Measurements from ENCODE around the gene FPR2. TPM values are rescaled to one million over a fixed set of nuclear protein-coding genes. Genes with fewer than 3 reads are reported as not detected.

Gene FPR2
- total and polyA plus RNA-seq, 2 of the 13 experiments (the other 11 are each of a cell fraction or from before 2014, with no cell fraction given): not detected

- TF ChIP-seq ZBED4 (CRISPR knock-in tag; IDR thresholded peaks at IDR 0.05; ENCODE audit: borderline replicate concordance) (no peak), NFATC3 (CRISPR knock-in tag; IDR thresholded peaks at IDR 0.05) (no peak), ZNF710 (CRISPR knock-in tag; IDR thresholded peaks at IDR 0.05; ENCODE audit: borderline replicate concordance) (no peak)
Observed at GRCh38 chr19:51750400-51751094, 10.4 kb upstream of the FPR2 start (continued).

- ATAC-seq (no peak), DNase-seq (ENCODE audit: low spot score) (no peak), FAIRE-seq (no peak)
- Histone ChIP-seq H4K20me1 (ENCODE audit: insufficient read depth, low read length) (no peaks in the 10 kb centered on the region), H2AFZ (ENCODE audit: low read length) (no peak within 1 kb of the TSS), H3K9me3 (ENCODE audit: low read length) (no peaks in the 10 kb centered on the region; the same call in 1 of the 2 replicates), H3K4me3 (replicated peaks in 1 of 3; ENCODE audit: insufficient read depth in 1 of 3, low read depth in 2 of 3, low read length in 3 of 3) (no peak within 1 kb of the TSS), H3K36me3 (replicated peaks in 1 of 2; ENCODE audit: control insufficient read depth in 1 of 2, insufficient read depth in 2 of 2, low read length in 2 of 2) (no peaks in the 10 kb centered on the region), H3K79me2 (ENCODE audit: insufficient read depth, low read length) (no peaks in the 10 kb centered on the region), H3K27ac (ENCODE audit: extremely low read length, insufficient read depth, low read length) (no peak within 1 kb of the TSS), H3K4me2 (ENCODE audit: low read depth, low read length) (no peak within 1 kb of the TSS), H3K4me1 (ENCODE audit: insufficient read depth, low read length) (no peaks in the 10 kb centered on the region), H3K9ac (ENCODE audit: insufficient read depth, low read depth, low read length) (no peak within 1 kb of the TSS), H3K27me3 (ENCODE audit: control insufficient read depth in 1 of 2, insufficient read depth in 2 of 2, low read length in 2 of 2) (no peaks in the 10 kb centered on the region; a peak in 1 of 5 replicates)
- TF ChIP-seq NBN (conservative IDR thresholded peaks at IDR 0.05) (no peak), KDM1A (CRISPR knock-in tag; IDR thresholded peaks at IDR 0.05) (no peak), ZNF441 (CRISPR knock-in tag; IDR thresholded peaks at IDR 0.05; ENCODE audit: borderline replicate concordance) (no peak), ZNF749 (CRISPR knock-in tag; IDR thresholded peaks at IDR 0.05; ENCODE audit: borderline replicate concordance) (no peak), SIN3A (IDR thresholded peaks at IDR 0.05; ENCODE audit: borderline replicate concordance, low read depth, low read length) (no peak), PRPF4 (IDR thresholded peaks at IDR 0.05; ENCODE audit: low read depth, low read length, poor library complexity, severe bottlenecking) (no peak), ZNF260 (CRISPR knock-in tag; IDR thresholded peaks at IDR 0.05; ENCODE audit: borderline replicate concordance, low read depth) (no peak), JUNB (CRISPR knock-in tag; IDR thresholded peaks at IDR 0.05; ENCODE audit: borderline replicate concordance) (no peak), ZNF841 (CRISPR knock-in tag; IDR thresholded peaks at IDR 0.05; ENCODE audit: borderline replicate concordance) (no peak), ZNF337 (CRISPR knock-in tag; IDR thresholded peaks at IDR 0.05; ENCODE audit: borderline replicate concordance, low read depth) (no peak), ZNF451 (CRISPR knock-in tag; IDR thresholded peaks at IDR 0.05) (no peak), HCFC1 (IDR thresholded peaks at IDR 0.05; ENCODE audit: low read depth, low read length) (no peak)
- in situ Hi-C loops (cut with HindIII; ENCODE audit: extremely low pct_ligation_motif_present, low pct_unique_long_range_greater_than_20kb): no loop called here
- CTCF ChIA-PET (ENCODE audit: low intra/inter-chr PET ratio, low total read pairs): no interaction called here
- intact Hi-C loops (cut with micrococcal nuclease; ENCODE audit: unreplicated experiment): no loop called here
- WGBS (ENCODE audit: low lambda C conversion rate): 0% methylated on average over 2 of the region's 2 CpGs
- no TSS peak for BruUV-seq (replicated peaks)
- POLR2A ChIA-PET: no interaction called here
Observed at GRCh38 chr19:51751655-51752054, 9.3 kb upstream of the FPR2 start, which contains the start of gene FPR1. Gene FPR1 (minus strand): TSS chr19:51751878. CDS start chr19:51746994, 4,884 bp downstream.

Measured in HepG2 (cell line).